ENCODE data around the gene ERLEC1. TPM values are rescaled to one million over a fixed set of nuclear protein-coding genes. Genes with fewer than 3 reads are reported as not detected.
A peak's percentile ranks its signal among the peaks of the same experiment; 100 is the strongest.
"Not testable (repeated sequence)": the region's sequence is repeated elsewhere in the genome, so short reads cannot be mapped to it uniquely, and the experiment has no call there.

ERLEC1 gene
- total RNA-seq, 1 donor from 2014 or later, result 34.9 TPM

DNA sequence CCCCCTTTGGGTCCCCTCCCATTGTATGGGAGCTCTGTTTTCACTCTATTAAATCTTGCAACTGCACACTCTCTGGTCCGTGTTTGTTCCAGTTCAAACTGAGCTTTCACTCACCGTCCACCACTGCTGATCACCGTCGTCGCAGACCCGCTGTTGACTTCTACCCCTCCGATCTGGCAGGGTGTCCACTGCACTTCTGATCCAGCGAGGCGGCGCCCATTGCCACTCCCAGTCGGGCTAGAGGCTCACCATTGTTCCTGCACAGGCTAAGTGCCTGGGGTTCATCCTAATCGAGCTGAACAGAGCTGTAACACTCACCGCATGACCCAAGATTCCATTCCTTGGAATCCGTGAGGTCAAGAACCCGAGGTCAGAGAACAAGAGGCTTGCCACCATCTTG, 30.2 kb upstream of the ERLEC1 start:
- Mint-ChIP-seq H3K9me3 (peaks cover 9% of the 10 kb centered on the region), H3K4me3 (no peak overlapping the region), H3K27me3 (ENCODE audit: low read depth) (no peaks in the 10 kb centered on the region), H3K4me1 (peaks cover 13% of the 10 kb centered on the region), H3K36me3 (peaks cover 37% of the 10 kb centered on the region), H3K27ac (no peak overlapping the region)
- no peak for DNase-seq (ENCODE audit: low spot score in 2 of 2, unreplicated experiment in 2 of 2)
- TF ChIP-seq, protein P1, sequence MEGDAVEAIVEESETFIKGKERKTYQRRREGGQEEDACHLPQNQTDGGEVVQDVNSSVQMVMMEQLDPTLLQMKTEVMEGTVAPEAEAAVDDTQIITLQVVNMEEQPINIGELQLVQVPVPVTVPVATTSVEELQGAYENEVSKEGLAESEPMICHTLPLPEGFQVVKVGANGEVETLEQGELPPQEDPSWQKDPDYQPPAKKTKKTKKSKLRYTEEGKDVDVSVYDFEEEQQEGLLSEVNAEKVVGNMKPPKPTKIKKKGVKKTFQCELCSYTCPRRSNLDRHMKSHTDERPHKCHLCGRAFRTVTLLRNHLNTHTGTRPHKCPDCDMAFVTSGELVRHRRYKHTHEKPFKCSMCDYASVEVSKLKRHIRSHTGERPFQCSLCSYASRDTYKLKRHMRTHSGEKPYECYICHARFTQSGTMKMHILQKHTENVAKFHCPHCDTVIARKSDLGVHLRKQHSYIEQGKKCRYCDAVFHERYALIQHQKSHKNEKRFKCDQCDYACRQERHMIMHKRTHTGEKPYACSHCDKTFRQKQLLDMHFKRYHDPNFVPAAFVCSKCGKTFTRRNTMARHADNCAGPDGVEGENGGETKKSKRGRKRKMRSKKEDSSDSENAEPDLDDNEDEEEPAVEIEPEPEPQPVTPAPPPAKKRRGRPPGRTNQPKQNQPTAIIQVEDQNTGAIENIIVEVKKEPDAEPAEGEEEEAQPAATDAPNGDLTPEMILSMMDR (IDR thresholded peaks at IDR 0.05; ENCODE audit: unreplicated experiment), result no peak

DNA sequence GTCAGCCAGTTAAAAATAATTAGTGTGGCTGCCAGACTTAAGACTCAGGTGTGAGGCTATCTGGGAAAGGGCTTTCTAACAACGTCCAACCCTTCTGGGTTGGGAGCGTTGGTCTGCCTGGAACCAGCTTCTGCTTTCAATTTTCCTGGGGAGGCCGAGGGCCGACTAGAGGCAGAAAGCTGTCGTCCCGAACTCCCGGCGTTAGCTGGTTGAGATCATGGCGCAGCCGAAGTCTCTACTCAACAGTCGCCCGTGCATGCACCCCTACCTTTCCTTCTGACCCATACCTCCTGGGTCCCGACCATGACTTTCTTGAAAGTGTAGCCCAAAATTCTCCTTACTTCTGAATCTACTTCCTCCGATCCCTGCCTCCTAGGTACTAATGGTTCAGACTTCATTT, 29.6 kb upstream of the ERLEC1 start:
- H3K4me3 Mint-ChIP-seq; H3K9me3 Mint-ChIP-seq; H3K27me3 Mint-ChIP-seq (ENCODE audit: low read depth); H3K27ac Mint-ChIP-seq; H3K4me1 Mint-ChIP-seq; DNase-seq (ENCODE audit: low spot score in 2 of 2, unreplicated experiment in 2 of 2): not testable (repeated sequence)
- H3K36me3 Mint-ChIP-seq, result peaks cover 42% of the 10 kb centered on the region

DNA sequence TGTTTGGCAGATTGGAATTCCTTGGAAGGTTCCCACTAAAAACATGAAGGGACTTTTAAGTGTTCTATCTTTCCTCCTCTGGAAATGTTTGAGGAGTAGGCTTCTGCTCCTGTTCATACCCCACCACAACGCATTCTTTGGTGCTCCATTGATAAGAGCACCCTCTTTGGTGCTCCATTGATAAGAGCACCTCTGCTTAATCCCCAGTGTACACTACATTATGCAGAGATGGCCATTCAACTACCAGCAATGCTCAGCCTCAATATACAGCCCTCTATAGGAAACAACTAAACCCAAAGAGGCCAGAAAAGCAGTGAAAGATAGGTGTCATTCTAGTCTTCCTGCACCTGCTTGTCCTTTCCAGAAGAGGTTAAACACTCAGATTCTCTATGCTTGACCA, 21.1 kb upstream of the ERLEC1 start:
- Mint-ChIP-seq H3K27ac (no peak overlapping the region), H3K9me3 (no peaks in the 10 kb centered on the region), H3K36me3 (peaks cover 14% of the 10 kb centered on the region), H3K4me3 (no peak overlapping the region), H3K27me3 (ENCODE audit: low read depth) (no peaks in the 10 kb centered on the region), H3K4me1 (peaks cover 9% of the 10 kb centered on the region)
- TF ChIP-seq, protein P1 (IDR thresholded peaks at IDR 0.05; ENCODE audit: unreplicated experiment), result no peak
- DNase-seq (ENCODE audit: low spot score in 2 of 2, unreplicated experiment in 2 of 2), result no peak

DNA sequence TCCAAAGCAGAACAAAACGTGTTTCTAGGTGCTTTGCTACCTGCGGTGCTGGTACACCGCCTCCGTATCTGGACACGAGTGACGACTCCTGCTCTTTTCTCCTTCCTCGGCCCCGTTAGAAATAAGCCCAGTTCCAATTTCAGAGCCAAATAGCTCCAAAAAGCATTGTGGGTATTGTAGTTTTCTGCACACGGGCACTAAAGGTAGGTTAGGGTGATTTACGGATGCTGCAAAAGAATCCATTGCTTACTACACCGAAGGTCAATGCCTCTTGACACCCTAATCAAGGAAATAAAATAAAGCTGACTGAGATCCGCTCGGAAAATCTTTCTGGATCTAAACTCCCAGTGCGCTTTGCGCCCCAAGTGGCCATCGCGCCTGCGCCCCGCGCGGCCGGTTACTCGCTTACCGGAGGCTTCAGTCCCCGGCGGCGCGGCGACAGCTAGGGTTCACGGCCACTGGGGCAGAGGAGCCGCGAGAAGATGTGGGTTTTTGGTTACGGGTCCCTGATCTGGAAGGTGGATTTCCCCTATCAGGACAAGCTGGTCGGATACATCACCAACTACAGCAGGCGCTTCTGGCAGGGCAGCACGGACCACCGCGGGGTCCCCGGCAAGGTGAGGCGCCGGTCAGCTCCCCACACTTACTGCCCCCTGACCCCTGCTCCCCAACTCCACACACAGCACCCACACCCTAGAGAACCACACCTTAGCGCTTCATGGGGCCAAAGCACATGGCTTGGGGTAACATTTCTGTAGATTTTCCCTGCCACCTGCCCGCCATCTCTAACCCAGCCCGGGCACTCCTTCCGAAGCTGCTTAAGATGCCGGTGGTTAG, 19.2 kb upstream of the ERLEC1 start, which contains the start of gene CHAC2:
Gene CHAC2 (plus strand): TSS at position 400 of the 837 bp plus-strand sequence. CDS start 83 bp downstream, at position 483.
- peak within 1 kb of the TSS; percentile 90 for H3K4me3 Mint-ChIP-seq
- H3K4me1 Mint-ChIP-seq, result peaks cover 9% of the 10 kb centered on the region
- peak within 1 kb of the TSS; percentile 83 for H3K27ac Mint-ChIP-seq
- TF ChIP-seq, protein P1 (IDR thresholded peaks at IDR 0.05; ENCODE audit: unreplicated experiment), result peak; percentile 62
- H3K36me3 Mint-ChIP-seq, result peaks cover 6% of the 10 kb centered on the region
- H3K9me3 Mint-ChIP-seq, result no peaks in the 10 kb centered on the region
- no peaks in the 10 kb centered on the region for H3K27me3 Mint-ChIP-seq (ENCODE audit: low read depth)
- peak; percentile 57 to 84 for DNase-seq (ENCODE audit: low spot score in 2 of 2, unreplicated experiment in 2 of 2)

DNA sequence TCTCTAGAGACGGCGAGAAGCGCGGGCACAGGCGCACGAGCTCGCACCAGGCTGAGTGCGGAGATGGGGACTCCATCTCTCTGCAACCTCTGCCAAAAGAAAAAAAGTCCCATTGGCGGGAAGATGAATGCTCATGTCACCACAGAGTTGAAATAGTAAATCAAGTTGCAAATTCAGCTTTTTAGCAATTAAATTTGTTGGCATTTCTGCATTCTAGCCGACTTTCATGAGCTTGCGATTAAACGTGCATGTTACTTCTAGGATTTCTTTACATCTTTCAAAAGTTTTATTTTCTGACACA, 18.7 kb upstream of the ERLEC1 start:
- peak overlapping the region; percentile 83 for H3K27ac Mint-ChIP-seq
- TF ChIP-seq, protein P1 (IDR thresholded peaks at IDR 0.05; ENCODE audit: unreplicated experiment), result no peak
- DNase-seq (ENCODE audit: low spot score in 2 of 2, unreplicated experiment in 2 of 2), result no peak
- peaks cover 6% of the 10 kb centered on the region for H3K36me3 Mint-ChIP-seq
- no peaks in the 10 kb centered on the region for H3K9me3 Mint-ChIP-seq
- H3K27me3 Mint-ChIP-seq (ENCODE audit: low read depth), result no peaks in the 10 kb centered on the region
- H3K4me3 Mint-ChIP-seq, result peak overlapping the region; percentile 90
- peaks cover 9% of the 10 kb centered on the region for H3K4me1 Mint-ChIP-seq

DNA sequence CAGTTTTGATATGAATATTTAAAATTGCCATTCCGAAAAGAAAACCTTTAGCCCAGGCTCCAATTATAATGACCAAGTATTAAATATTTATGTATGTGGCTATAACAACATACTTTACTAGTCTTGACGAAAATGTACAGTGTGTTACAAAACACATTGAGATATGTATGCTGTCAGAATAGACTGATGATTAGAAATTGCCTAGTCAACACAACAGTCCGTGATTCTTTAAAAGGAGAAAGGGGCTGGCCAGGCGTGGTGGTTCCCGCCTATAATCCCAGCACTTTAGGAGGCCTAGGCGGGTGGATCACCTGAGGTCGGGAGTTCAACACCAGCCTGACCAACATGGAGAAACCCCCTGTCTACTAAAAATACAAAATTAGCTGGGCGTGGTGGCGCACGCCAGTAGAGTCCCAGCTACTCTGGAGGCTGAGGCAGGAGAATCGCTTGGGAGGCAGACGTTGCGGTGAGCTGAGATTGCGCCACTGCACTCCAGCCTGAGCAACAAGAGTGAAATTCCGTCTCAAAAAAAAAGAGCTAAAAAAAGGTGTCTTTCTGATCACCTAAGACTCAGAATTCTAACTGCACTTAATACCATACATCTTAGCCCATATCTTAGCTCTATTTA, 17.4 kb upstream of the ERLEC1 start:
- Mint-ChIP-seq H3K4me1 (peaks cover 9% of the 10 kb centered on the region), H3K36me3 (peaks cover 7% of the 10 kb centered on the region), H3K4me3 (no peak overlapping the region), H3K9me3 (no peaks in the 10 kb centered on the region), H3K27me3 (ENCODE audit: low read depth) (no peaks in the 10 kb centered on the region), H3K27ac (no peak overlapping the region)
- TF ChIP-seq, protein P1 (IDR thresholded peaks at IDR 0.05; ENCODE audit: unreplicated experiment), result no peak
- DNase-seq (ENCODE audit: low spot score in 2 of 2, unreplicated experiment in 2 of 2), result no peak
